ENCODE results near the gene MRPS7. TPM values are rescaled to one million over a fixed set of nuclear protein-coding genes. Genes with fewer than 3 reads are reported as not detected.

MRPS7 gene
- total and polyA plus RNA-seq, 9 of the 15 experiments (the other 6 are each of a cell fraction or from before 2014, with no cell fraction given), result 107 to 244 (median 132) TPM

GRCh38 chr17:75271955-75272847, 10.5 kb downstream of the MRPS7 start:
- ATAC-seq, result no peak; the same call in 2 of the 3 replicates
- WGBS (ENCODE audit: insufficient coverage, low coverage, missing lambda C conversion rate), result 42% methylated on average over 24 of the region's 24 CpGs
- BruUV-seq (replicated peaks), result no TSS peak
- Histone ChIP-seq H3K4me2 (ENCODE audit: insufficient read depth, low read length) (peak overlapping the region; percentile 89), H3K4me3 (peak overlapping the region; percentile 97), H3K79me2 (ENCODE audit: control insufficient read depth, insufficient read depth, low read length) (peaks cover 35% of the 10 kb centered on the region), H3K27ac (ENCODE audit: extremely low read depth, low read depth, low read length) (peak overlapping the region; percentile 93; the same call in 2 of the 3 replicates), H3K9me3 (replicated peaks; ENCODE audit: control insufficient read depth, insufficient read depth, low read depth, low read length) (no peaks in the 10 kb centered on the region), H2AFZ (ENCODE audit: low read depth, low read length) (peak overlapping the region; percentile 90), H4K20me1 (replicated peaks; ENCODE audit: control insufficient read depth, insufficient read depth, low read length) (no peaks in the 10 kb centered on the region), H3K36me3 (ENCODE audit: control insufficient read depth, insufficient read depth, low read length) (peaks cover 40% of the 10 kb centered on the region; the same call in 2 of the 3 replicates), H3K9me1 (ENCODE audit: control insufficient read depth, insufficient read depth, low read length) (no peaks in the 10 kb centered on the region), H3K9ac (ENCODE audit: insufficient read depth in 1 of 2, low read depth in 2 of 2, low read length in 2 of 2) (peak overlapping the region; percentile 95), H3K4me1 (replicated peaks in 1 of 2; ENCODE audit: control insufficient read depth in 2 of 2, insufficient read depth in 2 of 2, low read length in 2 of 2) (peaks cover 25 to 52% of the 10 kb centered on the region in 2 experiments; a peak in 4 of 5 replicates), H3K27me3 (ENCODE audit: control insufficient read depth in 2 of 2, insufficient read depth in 2 of 2, low read length in 2 of 2) (no peaks in the 10 kb centered on the region)
- no peak for FAIRE-seq
- ChIA-PET POLR2A (interaction anchor here (0.8 to 6.8 kb wide), 6 partner anchors 10 to 221 kb away, joined by 3 to 43 read pairs (median 20); partner anchors contain the start of genes GGA3, MRPS7 and SLC25A19), CTCF (ENCODE audit: low intra/inter-chr PET ratio) (interaction anchor here (2.5 kb wide), 1 partner anchor 32 kb away, joined by 13 read pairs; no protein-coding TSS in a partner anchor)
- DNase-seq (ENCODE audit: extremely low read depth in 1 of 4, low spot score in 3 of 4), result peak in 2 of 4 experiments; percentile 16 to 23
- intact Hi-C loops (cut with micrococcal nuclease) (loop anchor here (2.0 kb wide), 1 partner anchor 17 kb away; the partner anchor contains the start of gene SLC25A19), in situ Hi-C loops (cut with MboI) (no loop called here)
- TF ChIP-seq HMGN3 (IDR thresholded peaks at IDR 0.05; ENCODE audit: borderline replicate concordance, extremely low read depth, insufficient read length, low read depth, low read length) (peak; percentile 27), ZNF639 (CRISPR knock-in tag; conservative IDR thresholded peaks at IDR 0.05 in 1 of 2, IDR thresholded peaks at IDR 0.05 in 1 of 2) (0 out of 4 replicates have a peak, but pooled peaks of 1 of the 2 experiments have one; percentile 43), XRCC5 (IDR thresholded peaks at IDR 0.05; ENCODE audit: low read depth, low read length) (peak; percentile 24; the same call in 1 of the 2 replicates), SREBF2 (CRISPR knock-in tag; IDR thresholded peaks at IDR 0.05) (0 out of 2 replicates have a peak, but pooled peaks have one; percentile 75), SIRT6 (IDR thresholded peaks at IDR 0.05; ENCODE audit: low read depth, low read length) (no peak), SUPT5H (IDR thresholded peaks at IDR 0.05) (peak; percentile 49; the same call in 1 of the 2 replicates), USF1 (CRISPR knock-in tag; IDR thresholded peaks at IDR 0.05) (peak; percentile 18; the same call in 1 of the 2 replicates), HDAC8 (tag; IDR thresholded peaks at IDR 0.05) (no peak), POLR3G (IDR thresholded peaks at IDR 0.05; ENCODE audit: extremely low read depth, insufficient read length, insufficient replicate concordance) (no peak), C11orf30 (IDR thresholded peaks at IDR 0.05; ENCODE audit: low read depth) (no peak), ZNF280A (IDR thresholded peaks at IDR 0.05; ENCODE audit: low read depth, partially characterized antibody) (no peak), TAF1 (IDR thresholded peaks at IDR 0.05; ENCODE audit: control insufficient read depth, extremely low read depth, insufficient read depth, low read length, severe bottlenecking) (no peak)

All from K562 (cell line).